ENCODE results near the gene PRICKLE2.

PRICKLE2 gene

GRCh38 chr3:64152676-64153466 is 72.4 kb downstream of the PRICKLE2 start:
- no peak for TF ChIP-seq Cebpa-rat (IDR thresholded peaks at IDR 0.05)
- no peak overlapping the region for H3K27ac ChIP-seq
- peaks cover 0 to 10% (median 0%) of the 10 kb centered on the region in 11 experiments; a peak in 2 of 22 replicates for H3K9me3 ChIP-seq (replicated peaks in 1 of 11)
- no peak overlapping the region for H3K4me3 ChIP-seq
- H3K27me3 ChIP-seq = no peaks in the 10 kb centered on the region
- H3K9ac ChIP-seq = no peak overlapping the region
- H4K20me1 ChIP-seq = no peaks in the 10 kb centered on the region
- peaks cover 0 to 21% (median 0%) of the 10 kb centered on the region in 11 experiments; a peak in 4 of 22 replicates for H3K36me3 ChIP-seq
- H3K4me2 ChIP-seq = no peak overlapping the region
- peaks cover 0 to 21% (median 9%) of the 10 kb centered on the region in 10 experiments; a peak in 13 of 20 replicates for H3K4me1 ChIP-seq

GRCh38 chr3:64152086-64152485 is 73.2 kb downstream of the PRICKLE2 start:
- Histone ChIP-seq H3K27ac (no peak overlapping the region), H3K9me3 (replicated peaks in 1 of 11) (peaks cover 0 to 14% (median 0%) of the 10 kb centered on the region in 11 experiments; a peak in 2 of 22 replicates), H3K27me3 (no peaks in the 10 kb centered on the region), H4K20me1 (no peaks in the 10 kb centered on the region), H3K9ac (no peak overlapping the region), H3K4me3 (no peak overlapping the region), H3K4me1 (peaks cover 0 to 21% (median 9%) of the 10 kb centered on the region in 10 experiments; a peak in 13 of 20 replicates), H3K36me3 (peaks cover 0 to 26% (median 0%) of the 10 kb centered on the region in 11 experiments; a peak in 4 of 22 replicates), H3K4me2 (no peak overlapping the region)
- no peak for TF ChIP-seq Cebpa-rat (IDR thresholded peaks at IDR 0.05)

- H3K4me3 ChIP-seq = no peak overlapping the region
- no peaks in the 10 kb centered on the region for H4K20me1 ChIP-seq
- H3K4me1 ChIP-seq = peaks cover 0 to 21% (median 9%) of the 10 kb centered on the region in 10 experiments; a peak in 13 of 20 replicates
- no peak overlapping the region for H3K27ac ChIP-seq
- no peak overlapping the region for H3K4me2 ChIP-seq
- peaks cover 0 to 28% (median 0%) of the 10 kb centered on the region in 11 experiments; a peak in 4 of 22 replicates for H3K36me3 ChIP-seq
- H3K9ac ChIP-seq = no peak overlapping the region
- H3K9me3 ChIP-seq (replicated peaks in 1 of 11) = peaks cover 0 to 16% (median 0%) of the 10 kb centered on the region in 11 experiments; a peak in 2 of 22 replicates
- TF ChIP-seq Cebpa-rat (IDR thresholded peaks at IDR 0.05) = peak in 1 of 11 experiments; percentile 40; a peak in 1 of 22 replicates
- H3K27me3 ChIP-seq = no peaks in the 10 kb centered on the region
These were observed 73.9 kb downstream of the PRICKLE2 start for GRCh38 chr3:64151342-64151871.

GRCh38 chr3:64150623-64151207 is 74.6 kb downstream of the PRICKLE2 start:
- Histone ChIP-seq H3K27me3 (no peaks in the 10 kb centered on the region), H3K9ac (no peak overlapping the region), H3K36me3 (peaks cover 0 to 35% (median 0%) of the 10 kb centered on the region in 11 experiments; a peak in 4 of 22 replicates), H3K4me3 (no peak overlapping the region), H4K20me1 (no peaks in the 10 kb centered on the region), H3K4me2 (peak overlapping the region in 3 of 11 experiments; percentile 11 to 29 (median 28); a peak in 2 of 22 replicates), H3K4me1 (peaks cover 0 to 21% (median 9%) of the 10 kb centered on the region in 10 experiments; a peak in 13 of 20 replicates), H3K9me3 (replicated peaks in 1 of 11) (peaks cover 0 to 16% (median 0%) of the 10 kb centered on the region in 11 experiments; a peak in 2 of 22 replicates), H3K27ac (no peak overlapping the region)
- TF ChIP-seq Cebpa-rat (IDR thresholded peaks at IDR 0.05) = no peak

GRCh38 chr3:64149886-64150285 is 75.4 kb downstream of the PRICKLE2 start:
- Histone ChIP-seq H4K20me1 (no peaks in the 10 kb centered on the region), H3K27ac (no peak overlapping the region), H3K27me3 (no peaks in the 10 kb centered on the region), H3K4me1 (peaks cover 0 to 21% (median 9%) of the 10 kb centered on the region in 10 experiments; a peak in 13 of 20 replicates), H3K4me3 (no peak overlapping the region), H3K4me2 (peak overlapping the region in 8 of 11 experiments; percentile 11 to 29 (median 26); a peak in 8 of 22 replicates), H3K9ac (no peak overlapping the region), H3K36me3 (peaks cover 0 to 39% (median 0%) of the 10 kb centered on the region in 11 experiments; a peak in 4 of 22 replicates), H3K9me3 (replicated peaks in 1 of 11) (peaks cover 0 to 16% (median 0%) of the 10 kb centered on the region in 11 experiments; a peak in 2 of 22 replicates)
- TF ChIP-seq Cebpa-rat (IDR thresholded peaks at IDR 0.05) = no peak

- no peak for TF ChIP-seq Cebpa-rat (IDR thresholded peaks at IDR 0.05)
- peaks cover 0 to 16% (median 0%) of the 10 kb centered on the region in 11 experiments; a peak in 2 of 22 replicates for H3K9me3 ChIP-seq (replicated peaks in 1 of 11)
- H3K36me3 ChIP-seq = peaks cover 0 to 39% (median 0%) of the 10 kb centered on the region in 11 experiments; a peak in 4 of 22 replicates
- H3K4me3 ChIP-seq = no peak overlapping the region
- H3K27me3 ChIP-seq = no peaks in the 10 kb centered on the region
- H4K20me1 ChIP-seq = no peaks in the 10 kb centered on the region
- no peak overlapping the region; a peak in 1 of 22 replicates for H3K27ac ChIP-seq
- H3K4me2 ChIP-seq = peak overlapping the region in 6 of 11 experiments; percentile 10 to 28 (median 20); a peak in 7 of 22 replicates
- no peak overlapping the region for H3K9ac ChIP-seq
- H3K4me1 ChIP-seq = peaks cover 0 to 21% (median 9%) of the 10 kb centered on the region in 10 experiments; a peak in 13 of 20 replicates
These were observed 76.2 kb downstream of the PRICKLE2 start for GRCh38 chr3:64148955-64149653.

- Histone ChIP-seq H3K4me3 (no peak overlapping the region), H3K4me2 (no peak overlapping the region), H3K36me3 (peaks cover 0 to 28% (median 0%) of the 10 kb centered on the region in 11 experiments; a peak in 4 of 22 replicates), H3K27ac (no peak overlapping the region), H3K27me3 (no peaks in the 10 kb centered on the region), H4K20me1 (no peaks in the 10 kb centered on the region), H3K4me1 (peaks cover 0 to 21% (median 9%) of the 10 kb centered on the region in 10 experiments; a peak in 13 of 20 replicates), H3K9me3 (replicated peaks in 1 of 11) (peaks cover 0 to 14% (median 0%) of the 10 kb centered on the region in 11 experiments; a peak in 2 of 22 replicates), H3K9ac (no peak overlapping the region)
- TF ChIP-seq Cebpa-rat (IDR thresholded peaks at IDR 0.05) = no peak
These were observed 78.1 kb downstream of the PRICKLE2 start for GRCh38 chr3:64147211-64147610.

- Histone ChIP-seq H4K20me1 (no peaks in the 10 kb centered on the region), H3K4me2 (no peak overlapping the region), H3K9ac (no peak overlapping the region), H3K9me3 (replicated peaks in 1 of 11) (0 out of 22 replicates have a peak, but pooled peaks cover 0 to 8% (median 0%) of the 10 kb centered on the region in 11 experiments), H3K4me1 (peaks cover 0 to 21% (median 9%) of the 10 kb centered on the region in 10 experiments; a peak in 13 of 20 replicates), H3K4me3 (no peak overlapping the region), H3K27me3 (no peaks in the 10 kb centered on the region), H3K36me3 (peaks cover 0 to 22% (median 0%) of the 10 kb centered on the region in 11 experiments; a peak in 4 of 22 replicates), H3K27ac (no peak overlapping the region)
- no peak for TF ChIP-seq Cebpa-rat (IDR thresholded peaks at IDR 0.05)
These were observed 79.8 kb downstream of the PRICKLE2 start for GRCh38 chr3:64145438-64145837.
